Esophagus muscularis mucosa (tissue), 4 donors: Measurements from ENCODE around the gene GNAT3. TPM values are rescaled to one million over a fixed set of nuclear protein-coding genes. Genes with fewer than 3 reads are reported as not detected.

ENCODE experiments used
- DNase-seq: peaks from one replicate; pipeline ENCODE4 v3.0.0-alpha.2; 2017; ENCODE audit errors: extremely low spot score
- H3K27ac ChIP-seq, 4 donors: fragments of 200-600 bp; sonication (generic); replicated peaks in 1 of 4; 1 replicate in 3 of 4; 2 replicates in 1 of 4; pipeline ENCODE4 v1.5.1; 2016 to 2019; ENCODE audit warnings: mild to moderate bottlenecking in 1 of 4
- H3K27me3 ChIP-seq, 4 donors: fragments of 200-600 bp; sonication (generic); one replicate each; pipeline versions ENCODE4 v1.5.1 to v1.6.0; 2016 to 2019
- H3K36me3 ChIP-seq, 4 donors: fragments of 200-600 bp; sonication (generic); one replicate each; pipeline ENCODE4 v1.5.1; 2016 to 2019
- H3K4me1 ChIP-seq, 4 donors: fragments of 200-600 bp; sonication (generic); one replicate each; pipeline ENCODE4 v1.5.1; 2016 to 2019
- H3K4me3 ChIP-seq, 4 donors: fragments of 200-600 bp; sonication (generic); 1 replicate in 2 of 4; 2 replicates in 2 of 4; pipeline ENCODE4 v1.5.1; 2016 to 2019; ENCODE audit warnings: mild to moderate bottlenecking in 4 of 4, moderate library complexity in 1 of 4
- H3K9me3 ChIP-seq, 4 donors: fragments of 200-600 bp; sonication (generic); 1 replicate in 3 of 4; 2 replicates in 1 of 4; pipeline ENCODE4 v1.5.1; 2016 to 2019
- CTCF ChIP-seq, 3 experiments: fragments of 200-600 bp in 2 of 3; fragments of 450-650 bp in 1 of 3; sonication (generic) in 2 of 3; IDR thresholded peaks; one replicate each; pipeline ENCODE4 v1.5.1; 2017 to 2019; ENCODE audit warnings: antibody characterized with exemption in 3 of 3, mild to moderate bottlenecking in 2 of 3, moderate library complexity in 1 of 3
- EP300 ChIP-seq: sonication (generic); formaldehyde crosslinking; IDR thresholded peaks from one replicate; pipeline ENCODE4 v1.6.1; 2017; ENCODE audit warnings: antibody characterized with exemption
- POLR2A ChIP-seq: fragments of 450-650 bp; IDR thresholded peaks from one replicate; pipeline ENCODE4 v1.6.1; 2017; ENCODE audit warnings: antibody characterized with exemption, moderate library complexity, mild to moderate bottlenecking, low read depth
- POLR2AphosphoS5 ChIP-seq, 2 donors: sonication (generic); formaldehyde crosslinking; IDR thresholded peaks; one replicate each; pipeline ENCODE4 v1.6.1; 2017; ENCODE audit warnings: antibody characterized with exemption in 2 of 2
- WGBS: methylation state at CpG from one replicate; pipeline ENCODE4 v1.1.5; 2018; 5-methylcytosine and 5-hydroxymethylcytosine counted together
- intact Hi-C: fragments of 100-400 bp; cut with DNase I; formaldehyde crosslinking; loops from one replicate; pipeline ENCODE4 v1.15.1; 2023
- total RNA-seq, 4 donors: library from RNA; depleted of rRNA; stranded (reverse); fragments of >200 nt; gene quantifications; one replicate each; pipeline versions ENCODE4 v1.1.0 to v1.2.1, GENCODE V29; 2016

Gene GNAT3
- total RNA-seq, 4 donors from 2014 or later, result not detected

- H3K27ac ChIP-seq, result no peak overlapping the region
- no peaks in the 10 kb centered on the region for H3K9me3 ChIP-seq
- peaks cover 0 to 6% (median 0%) of the 10 kb centered on the region in 4 donors for H3K4me1 ChIP-seq
- no peaks in the 10 kb centered on the region for H3K27me3 ChIP-seq
- no peak for TF ChIP-seq CTCF (IDR thresholded peaks at IDR 0.05)
- no peak for TF ChIP-seq POLR2A
- TF ChIP-seq EP300, result no peak
- no peak for TF ChIP-seq POLR2AphosphoS5 (IDR thresholded peaks at IDR 0.05)
- intact Hi-C loops, result no loop called here
- H3K4me3 ChIP-seq, result no peak overlapping the region
- H3K36me3 ChIP-seq, result no peaks in the 10 kb centered on the region
- no peak for DNase-seq
- 84% methylated on average over 1 of the region's 1 CpG for WGBS
Measured at GRCh38 chr7:80415522-80415921, 96.3 kb downstream of the GNAT3 start.

GRCh38 chr7:80415114-80415513 is 96.8 kb downstream of the GNAT3 start:
- 94% methylated on average over 3 of the region's 3 CpGs for WGBS
- intact Hi-C loops, result no loop called here
- Histone ChIP-seq H3K4me1 (peaks cover 0 to 6% (median 0%) of the 10 kb centered on the region in 4 donors), H3K4me3 (no peak overlapping the region), H3K36me3 (no peaks in the 10 kb centered on the region), H3K27ac (no peak overlapping the region), H3K27me3 (no peaks in the 10 kb centered on the region), H3K9me3 (no peaks in the 10 kb centered on the region)
- no peak for DNase-seq
- TF ChIP-seq EP300 (no peak), POLR2AphosphoS5 (IDR thresholded peaks at IDR 0.05) (no peak), CTCF (IDR thresholded peaks at IDR 0.05) (no peak), POLR2A (no peak)

GRCh38 chr7:80414331-80414730 is 97.5 kb downstream of the GNAT3 start:
- intact Hi-C loops, result no loop called here
- H3K4me1 ChIP-seq, result peaks cover 0 to 6% (median 0%) of the 10 kb centered on the region in 4 donors
- WGBS, result 88% methylated on average over 2 of the region's 2 CpGs
- no peaks in the 10 kb centered on the region for H3K27me3 ChIP-seq
- H3K36me3 ChIP-seq, result no peaks in the 10 kb centered on the region
- no peak for DNase-seq
- H3K4me3 ChIP-seq, result no peak overlapping the region
- TF ChIP-seq POLR2AphosphoS5 (IDR thresholded peaks at IDR 0.05) (no peak), EP300 (no peak), POLR2A (no peak), CTCF (IDR thresholded peaks at IDR 0.05) (no peak)
- no peaks in the 10 kb centered on the region for H3K9me3 ChIP-seq
- H3K27ac ChIP-seq, result no peak overlapping the region

- intact Hi-C loops, result no loop called here
Measured at GRCh38 chr7:80413383-80413945, 98.4 kb downstream of the GNAT3 start.

More at GRCh38 chr7:80413383-80413945, 98.4 kb downstream of the GNAT3 start:
- WGBS, result 83% methylated on average over 3 of the region's 3 CpGs
- TF ChIP-seq CTCF (IDR thresholded peaks at IDR 0.05), result no peak
- TF ChIP-seq EP300, result no peak
- TF ChIP-seq POLR2A, result no peak
- TF ChIP-seq POLR2AphosphoS5 (IDR thresholded peaks at IDR 0.05), result no peak
- no peaks in the 10 kb centered on the region for H3K9me3 ChIP-seq
- H3K36me3 ChIP-seq, result no peaks in the 10 kb centered on the region
- H3K27me3 ChIP-seq, result no peaks in the 10 kb centered on the region
- no peak overlapping the region for H3K27ac ChIP-seq
- peaks cover 0 to 6% (median 0%) of the 10 kb centered on the region in 4 donors for H3K4me1 ChIP-seq
- no peak for DNase-seq
- H3K4me3 ChIP-seq, result no peak overlapping the region
